T-helper 2 cell (primary cell): ENCODE measurements around the gene ACP3.
"Not testable (repeated sequence)": the region's sequence is repeated elsewhere in the genome, so short reads cannot be mapped to it uniquely, and the experiment has no call there.

Experiments
- DNase-seq, 5 experiments: peaks; one replicate each; pipeline versions ENCODE4 v3.0.0 to v3.0.0-alpha.2; 2012 to 2022

ACP3 gene

GRCh38 chr3:132368962-132369361 is 51.8 kb downstream of the ACP3 start:
- no peak for DNase-seq

- not testable (repeated sequence) for DNase-seq
Observed at GRCh38 chr3:132376945-132377354, 59.7 kb downstream of the ACP3 start.

GRCh38 chr3:132378048-132378762 is 61.0 kb downstream of the ACP3 start:
- DNase-seq, result no peak

- DNase-seq, result no peak
Observed at GRCh38 chr3:132378846-132379245, 61.6 kb downstream of the ACP3 start.

GRCh38 chr3:132380920-132381319 is 63.7 kb downstream of the ACP3 start:
- DNase-seq, result no peak

GRCh38 chr3:132381348-132381944 is 64.2 kb downstream of the ACP3 start:
- DNase-seq, result no peak

GRCh38 chr3:132382267-132382666 is 65.1 kb downstream of the ACP3 start:
- no peak for DNase-seq

- no peak for DNase-seq
Observed at GRCh38 chr3:132382688-132383194, 65.5 kb downstream of the ACP3 start.

GRCh38 chr3:132386259-132386658 is 69.1 kb downstream of the ACP3 start:
- no peak for DNase-seq

GRCh38 chr3:132392675-132393074 is 75.5 kb downstream of the ACP3 start:
- DNase-seq, result not testable (repeated sequence)

- no peak for DNase-seq
Observed at GRCh38 chr3:132394320-132394719, 77.1 kb downstream of the ACP3 start.

GRCh38 chr3:132395126-132395525 is 77.9 kb downstream of the ACP3 start:
- DNase-seq, result no peak

- DNase-seq, result no peak
Observed at GRCh38 chr3:132396255-132396654, 79.0 kb downstream of the ACP3 start.

GRCh38 chr3:132396776-132397175 is 79.6 kb downstream of the ACP3 start:
- not testable (repeated sequence) for DNase-seq

GRCh38 chr3:132399054-132399929 is 82.1 kb downstream of the ACP3 start:
- peak in 1 of 5 experiments; percentile 46 for DNase-seq

GRCh38 chr3:132401255-132401654 is 84.0 kb downstream of the ACP3 start:
- DNase-seq, result no peak

GRCh38 chr3:132404276-132404675 is 87.1 kb downstream of the ACP3 start:
- DNase-seq, result no peak

- no peak for DNase-seq
Observed at GRCh38 chr3:132405188-132405587, 88.0 kb downstream of the ACP3 start.

GRCh38 chr3:132405609-132406299 is 88.5 kb downstream of the ACP3 start:
- no peak for DNase-seq

- DNase-seq, result no peak
Observed at GRCh38 chr3:132406587-132406986, 89.4 kb downstream of the ACP3 start.

GRCh38 chr3:132407025-132407424 is 89.8 kb downstream of the ACP3 start:
- DNase-seq, result no peak
